ENCODE data around the gene SDK1.

- no peak for TF ChIP-seq CTCF (IDR thresholded peaks at IDR 0.05)
- TF ChIP-seq POLR2A (IDR thresholded peaks at IDR 0.05) = no peak
Measured at GRCh38 chr7:3436746-3437145, 135.7 kb downstream of the SDK1 start.
